Trophoblast cell (in vitro differentiated cells and primary cell): ENCODE data around the gene CALU.

Experiments
- DNase-seq, 2 donors: peaks; one replicate each; pipeline ENCODE4 v3.0.0-alpha.2; 2016
- H2AFZ ChIP-seq: 2 replicates; pipeline ENCODE4 v1.6.1; 2013; ENCODE audit warnings: low read length, moderate library complexity, mild to moderate bottlenecking; ENCODE audit not compliant: insufficient read depth, poor library complexity
- H2AK5ac ChIP-seq: 2 replicates; pipeline ENCODE4 v1.6.1; 2013; ENCODE audit warnings: mild to moderate bottlenecking, low read length
- H2BK120ac ChIP-seq: 2 replicates; pipeline ENCODE4 v1.6.1; 2013; ENCODE audit warnings: low read length, mild to moderate bottlenecking, moderate library complexity; ENCODE audit not compliant: insufficient read depth, poor library complexity
- H2BK12ac ChIP-seq: 2 replicates; pipeline ENCODE4 v1.6.1; 2013; ENCODE audit warnings: mild to moderate bottlenecking, low read length, moderate library complexity
- H2BK5ac ChIP-seq: 2 replicates; pipeline ENCODE4 v1.6.1; 2013; ENCODE audit warnings: low read length, low read depth, moderate library complexity, mild to moderate bottlenecking; ENCODE audit not compliant: poor library complexity
- H3K14ac ChIP-seq: 2 replicates; pipeline ENCODE4 v1.6.1; 2013; ENCODE audit warnings: mild to moderate bottlenecking, low read length
- H3K18ac ChIP-seq: 2 replicates; pipeline ENCODE4 v1.6.1; 2013; ENCODE audit warnings: mild to moderate bottlenecking, low read length
- H3K23ac ChIP-seq: 2 replicates; pipeline ENCODE4 v1.6.1; 2013; ENCODE audit warnings: low read length
- H3K27ac ChIP-seq: 2 replicates; pipeline ENCODE4 v1.5.1; 2013; ENCODE audit warnings: low read depth, mild to moderate bottlenecking, inconsistent platforms, low read length, moderate library complexity
- H3K27me3 ChIP-seq: 2 replicates; pipeline ENCODE4 v1.6.1; 2013; ENCODE audit warnings: inconsistent platforms, mild to moderate bottlenecking, low read length, moderate library complexity; ENCODE audit not compliant: insufficient read depth
- H3K36me3 ChIP-seq, 2 experiments: 1 replicate in 1 of 2; 2 replicates in 1 of 2; pipeline ENCODE4 v1.6.1; 2013; ENCODE audit warnings: low read length in 2 of 2, mild to moderate bottlenecking in 2 of 2, moderate library complexity in 1 of 2; ENCODE audit not compliant: insufficient read depth in 2 of 2, control insufficient read depth in 1 of 2
- H3K4ac ChIP-seq: 2 replicates; pipeline ENCODE4 v1.6.1; 2013; ENCODE audit warnings: low read depth, mild to moderate bottlenecking, low read length, moderate library complexity
- H3K4me1 ChIP-seq, 2 experiments: 1 replicate in 1 of 2; 2 replicates in 1 of 2; pipeline ENCODE4 v1.6.1; 2013; ENCODE audit warnings: low read length in 2 of 2, mild to moderate bottlenecking in 2 of 2, moderate library complexity in 1 of 2; ENCODE audit not compliant: insufficient read depth in 2 of 2, control insufficient read depth in 1 of 2
- H3K4me2 ChIP-seq: 2 replicates; pipeline ENCODE4 v1.6.1; 2013; ENCODE audit warnings: inconsistent platforms, mild to moderate bottlenecking, low read length, moderate library complexity
- H3K4me3 ChIP-seq: 2 replicates; pipeline ENCODE4 v1.5.1; 2013; ENCODE audit warnings: mild to moderate bottlenecking, low read depth, low read length, inconsistent platforms
- H3K79me1 ChIP-seq: one replicate; pipeline ENCODE4 v1.6.1; 2013; ENCODE audit warnings: low read length
- H3K79me2 ChIP-seq: 2 replicates; pipeline ENCODE4 v1.6.1; 2013; ENCODE audit warnings: low read length, mild to moderate bottlenecking; ENCODE audit not compliant: control insufficient read depth, insufficient read depth, poor library complexity
- H3K9ac ChIP-seq: 2 replicates; pipeline ENCODE4 v1.6.1; 2013; ENCODE audit warnings: mild to moderate bottlenecking, low read length
- H3K9me3 ChIP-seq: 2 replicates; pipeline ENCODE4 v1.6.1; 2013; ENCODE audit warnings: low read depth, mild to moderate bottlenecking, control low read depth, inconsistent platforms, low read length; ENCODE audit not compliant: insufficient read depth
- H4K12ac ChIP-seq: 2 replicates; pipeline ENCODE4 v1.6.1; 2013; ENCODE audit warnings: low read depth, mild to moderate bottlenecking, low read length, moderate library complexity
- H4K8ac ChIP-seq: 2 replicates; pipeline ENCODE4 v1.6.1; 2013; ENCODE audit warnings: low read depth, mild to moderate bottlenecking, low read length, moderate library complexity
- H4K91ac ChIP-seq: one replicate; pipeline ENCODE4 v1.6.1; 2013; ENCODE audit warnings: low read depth, mild to moderate bottlenecking, low read length, moderate library complexity
- WGBS: extraction: QIAGEN DNeasy Blood & Tissue Kit; methylation state at CpG from one replicate; pipeline ENCODE4 v1.1.7; 2013; ENCODE audit warnings: missing lambda C conversion rate; ENCODE audit not compliant: insufficient read length, insufficient coverage; ENCODE audit errors: extremely low coverage; 5-methylcytosine and 5-hydroxymethylcytosine counted together

Gene CALU

DNA sequence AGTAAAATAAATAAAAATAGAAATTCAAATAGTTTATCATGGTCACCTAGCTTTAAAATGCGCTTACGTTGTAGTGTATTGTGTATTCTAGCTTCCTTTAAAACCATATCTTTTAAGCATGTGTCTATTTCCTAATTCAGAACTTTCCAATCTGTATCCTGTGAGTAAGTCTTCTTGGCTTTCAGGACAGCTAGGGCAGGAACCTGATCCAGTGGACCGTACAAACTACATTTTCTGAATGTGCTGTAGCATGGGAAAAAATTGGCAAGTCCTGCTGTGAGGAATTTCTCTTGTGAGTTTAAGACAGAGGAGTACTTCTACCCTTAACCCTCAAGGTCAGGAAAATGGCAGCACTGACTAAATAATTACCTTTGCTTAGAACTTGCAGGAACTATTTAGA is 24.4 kb downstream of the CALU start:
- H3K79me1 ChIP-seq = no peaks in the 10 kb centered on the region
- H3K4me1 ChIP-seq = no peaks in the 10 kb centered on the region
- H3K9ac ChIP-seq = no peak overlapping the region
- H3K36me3 ChIP-seq = peaks cover 32 to 49% of the 10 kb centered on the region in 2 experiments
- no CpG with 5 or more reads among the region's 3 CpGs for WGBS
- H3K9me3 ChIP-seq = no peaks in the 10 kb centered on the region
- H3K18ac ChIP-seq = no peak overlapping the region
- no peak overlapping the region for H3K4ac ChIP-seq
- H4K91ac ChIP-seq = no peak overlapping the region
- H3K4me2 ChIP-seq = no peak overlapping the region
- H2AK5ac ChIP-seq = no peak overlapping the region
- H4K8ac ChIP-seq = no peak overlapping the region
- no peaks in the 10 kb centered on the region for H3K27me3 ChIP-seq
- H2BK12ac ChIP-seq = no peak overlapping the region
- no peak overlapping the region for H3K23ac ChIP-seq
- no peak overlapping the region for H4K12ac ChIP-seq
- no peaks in the 10 kb centered on the region for H3K79me2 ChIP-seq
- H2AFZ ChIP-seq = no peak overlapping the region
- peak in 1 of 2 donors; percentile 49 for DNase-seq
- no peak overlapping the region for H3K4me3 ChIP-seq
- no peak overlapping the region for H3K27ac ChIP-seq
- H2BK120ac ChIP-seq = no peak overlapping the region
- H2BK5ac ChIP-seq = no peak overlapping the region
- H3K14ac ChIP-seq = no peak overlapping the region

DNA sequence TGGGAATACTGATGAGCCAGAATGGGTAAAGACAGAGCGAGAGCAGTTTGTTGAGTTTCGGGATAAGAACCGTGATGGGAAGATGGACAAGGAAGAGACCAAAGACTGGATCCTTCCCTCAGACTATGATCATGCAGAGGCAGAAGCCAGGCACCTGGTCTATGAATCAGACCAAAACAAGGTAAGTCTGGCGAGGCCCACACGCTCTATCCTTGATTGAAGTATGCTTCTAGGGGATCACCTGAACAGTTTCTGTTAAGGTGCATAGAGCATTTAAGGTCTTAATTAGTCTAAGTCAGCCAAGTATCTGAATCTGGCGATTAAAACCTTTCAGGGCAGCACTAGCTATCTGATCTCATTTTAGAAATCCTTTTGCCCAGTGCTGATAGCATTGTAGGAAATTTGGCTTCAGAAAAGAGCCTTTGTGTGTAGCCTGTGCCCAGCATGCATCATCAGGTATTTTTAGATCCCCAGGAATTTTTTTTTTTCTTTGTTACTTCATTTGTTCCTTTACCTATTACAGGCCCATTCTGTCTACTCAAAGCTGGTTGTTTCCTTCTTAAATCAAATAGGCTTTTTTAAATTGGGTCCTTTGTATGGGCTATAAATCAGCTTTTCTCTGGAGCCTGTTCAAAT is 28.4 kb downstream of the CALU start:
- Histone ChIP-seq H4K91ac (no peak overlapping the region), H2BK12ac (no peak overlapping the region), H4K8ac (no peak overlapping the region), H3K27ac (no peak overlapping the region), H3K27me3 (no peaks in the 10 kb centered on the region), H3K4me3 (no peak overlapping the region), H2BK5ac (no peak overlapping the region), H3K36me3 (peaks cover 26 to 52% of the 10 kb centered on the region in 2 experiments), H3K9me3 (no peaks in the 10 kb centered on the region), H3K79me1 (no peaks in the 10 kb centered on the region), H3K14ac (no peak overlapping the region), H3K4me1 (no peaks in the 10 kb centered on the region), H3K4me2 (no peak overlapping the region), H3K23ac (no peak overlapping the region), H3K9ac (no peak overlapping the region), H4K12ac (no peak overlapping the region), H3K79me2 (no peaks in the 10 kb centered on the region), H2AFZ (no peak overlapping the region), H3K4ac (no peak overlapping the region), H2BK120ac (no peak overlapping the region), H2AK5ac (no peak overlapping the region), H3K18ac (no peak overlapping the region)
- WGBS = no CpG with 5 or more reads among the region's 6 CpGs
- no peak for DNase-seq

DNA sequence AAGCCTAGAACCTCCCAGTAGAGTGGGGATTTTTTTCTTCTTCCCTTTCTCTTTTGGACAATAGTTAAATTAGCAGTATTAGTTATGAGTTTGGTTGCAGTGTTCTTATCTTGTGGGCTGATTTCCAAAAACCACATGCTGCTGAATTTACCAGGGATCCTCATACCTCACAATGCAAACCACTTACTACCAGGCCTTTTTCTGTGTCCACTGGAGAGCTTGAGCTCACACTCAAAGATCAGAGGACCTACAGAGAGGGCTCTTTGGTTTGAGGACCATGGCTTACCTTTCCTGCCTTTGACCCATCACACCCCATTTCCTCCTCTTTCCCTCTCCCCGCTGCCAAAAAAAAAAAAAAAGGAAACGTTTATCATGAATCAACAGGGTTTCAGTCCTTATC is 31.1 kb downstream of the CALU start:
- DNase-seq = no peak
- H3K9ac ChIP-seq = no peak overlapping the region
- H4K8ac ChIP-seq = no peak overlapping the region
- H2BK120ac ChIP-seq = no peak overlapping the region
- no peaks in the 10 kb centered on the region for H3K79me1 ChIP-seq
- H2AFZ ChIP-seq = no peak overlapping the region
- no peaks in the 10 kb centered on the region for H3K4me1 ChIP-seq
- no peak overlapping the region for H2AK5ac ChIP-seq
- no CpG with 5 or more reads among the region's 2 CpGs for WGBS
- H3K4me2 ChIP-seq = no peak overlapping the region
- H4K91ac ChIP-seq = no peak overlapping the region
- no peak overlapping the region for H3K23ac ChIP-seq
- no peak overlapping the region for H3K4ac ChIP-seq
- H3K79me2 ChIP-seq = no peaks in the 10 kb centered on the region
- no peak overlapping the region for H2BK12ac ChIP-seq
- H3K27ac ChIP-seq = no peak overlapping the region
- H2BK5ac ChIP-seq = no peak overlapping the region
- H4K12ac ChIP-seq = no peak overlapping the region
- no peaks in the 10 kb centered on the region for H3K27me3 ChIP-seq
- no peak overlapping the region for H3K4me3 ChIP-seq
- no peak overlapping the region for H3K14ac ChIP-seq
- no peak overlapping the region for H3K18ac ChIP-seq
- peaks cover 4% of the 10 kb centered on the region for H3K9me3 ChIP-seq
- peaks cover 22 to 56% of the 10 kb centered on the region in 2 experiments for H3K36me3 ChIP-seq

GRCh38 chr7:128773604-128774003 is 34.4 kb downstream of the CALU start:
- H3K23ac ChIP-seq = no peak overlapping the region
- no peak overlapping the region for H2BK120ac ChIP-seq
- no peaks in the 10 kb centered on the region for H3K79me2 ChIP-seq
- H3K4me2 ChIP-seq = no peak overlapping the region
- H3K4me3 ChIP-seq = no peak overlapping the region
- H3K9ac ChIP-seq = no peak overlapping the region
- H3K4ac ChIP-seq = no peak overlapping the region
- H3K9me3 ChIP-seq = peaks cover 6% of the 10 kb centered on the region
- H3K79me1 ChIP-seq = no peaks in the 10 kb centered on the region
- H4K8ac ChIP-seq = no peak overlapping the region
- no peaks in the 10 kb centered on the region for H3K27me3 ChIP-seq
- H3K18ac ChIP-seq = no peak overlapping the region
- no CpG with 5 or more reads among the region's 12 CpGs for WGBS
- no peak overlapping the region for H3K14ac ChIP-seq
- no peak overlapping the region for H4K12ac ChIP-seq
- H4K91ac ChIP-seq = no peak overlapping the region
- no peaks in the 10 kb centered on the region for H3K4me1 ChIP-seq
- H2AK5ac ChIP-seq = no peak overlapping the region
- H2BK5ac ChIP-seq = no peak overlapping the region
- H2BK12ac ChIP-seq = no peak overlapping the region
- no peak overlapping the region for H2AFZ ChIP-seq
- H3K36me3 ChIP-seq = peaks cover 13 to 38% of the 10 kb centered on the region in 2 experiments
- H3K27ac ChIP-seq = no peak overlapping the region
- no peak for DNase-seq
